AG04449 (cell line): ENCODE results near the gene PCBP3.

ENCODE experiments used
- CTCF ChIA-PET: fragments of 350-600 bp; formaldehyde crosslinking; extraction: SDS; loops from one replicate; lab custom pipeline; 2021; ENCODE audit warnings: antibody characterized with exemption; lab: Yijun Ruan, JAX
- POLR2A ChIA-PET: fragments of 400-600, 350-600 bp; formaldehyde crosslinking; extraction: SDS; loops from one replicate; lab custom pipeline; 2020; ENCODE audit warnings: antibody characterized with exemption, inconsistent platforms; lab: Yijun Ruan, JAX
- DNase-seq: peaks from one replicate; pipeline ENCODE4 v3.0.0-alpha.2; 2010; ENCODE audit warnings: low read depth, low spot score
- H3K4me3 ChIP-seq: 2 replicates; pipeline ENCODE4 v1.5.1; 2011; ENCODE audit warnings: low read depth, mild to moderate bottlenecking, control low read depth, low read length
- CTCF ChIP-seq: IDR thresholded peaks from one replicate; pipeline ENCODE4 v1.5.1; 2011; ENCODE audit warnings: mild to moderate bottlenecking, moderate library complexity, low read length, control low read depth, inconsistent platforms; ENCODE audit not compliant: insufficient read depth; ENCODE audit errors: missing control alignments

PCBP3 gene

DNA sequence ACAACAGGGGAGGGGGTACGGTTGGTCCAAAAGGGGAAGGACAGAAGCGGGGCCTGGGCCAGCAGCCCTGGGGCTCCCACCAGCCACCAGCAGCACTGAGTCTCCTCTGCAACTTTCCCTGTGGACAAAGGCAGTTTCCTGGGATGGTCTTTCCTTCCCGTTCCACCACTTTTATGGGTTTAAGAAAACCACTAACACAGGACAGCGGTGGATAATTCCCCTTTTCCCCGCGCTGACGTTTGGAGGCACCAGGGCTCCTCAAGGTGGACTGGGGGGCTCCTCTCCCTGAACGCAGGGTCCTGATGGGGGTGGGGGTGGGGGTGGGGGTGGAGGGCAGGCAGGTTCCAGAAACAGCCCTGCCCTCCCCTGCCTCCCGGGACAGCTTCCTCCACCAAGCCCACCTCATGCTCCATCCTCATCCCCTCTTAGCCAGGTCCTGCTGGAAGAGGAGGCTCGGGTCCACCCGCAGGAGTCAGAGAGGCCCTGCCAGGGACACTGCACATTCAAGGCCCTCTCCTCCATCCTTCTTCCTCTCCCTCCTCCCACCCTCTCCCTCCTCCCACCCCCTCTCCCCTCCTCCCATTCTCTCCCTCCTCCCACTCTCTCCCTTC lies 333.3 kb downstream of the PCBP3 start:
- no peak for DNase-seq
- ChIA-PET CTCF (no interaction called here), POLR2A (no interaction called here)
- no peak overlapping the region for H3K4me3 ChIP-seq
- no peak for TF ChIP-seq CTCF

DNA sequence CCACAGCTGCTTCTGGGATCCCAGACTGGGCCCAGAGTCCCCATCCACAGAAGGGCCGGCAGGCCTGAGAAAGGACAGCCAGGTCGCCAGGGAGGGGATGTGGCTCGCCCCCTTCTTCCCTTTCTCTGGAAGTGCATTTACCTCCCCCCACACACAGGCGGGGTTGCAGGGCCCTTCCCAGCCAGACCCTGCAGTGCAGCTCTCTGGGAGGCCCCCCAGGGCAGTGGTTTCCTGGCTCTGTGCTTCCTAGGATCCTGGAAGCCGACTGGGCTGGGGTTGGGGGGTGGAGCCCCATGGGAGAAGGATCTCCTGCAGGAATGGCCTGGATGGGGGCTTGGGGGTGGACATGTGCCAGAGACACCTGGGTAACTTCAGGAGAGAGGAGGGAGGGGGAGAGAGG lies 333.9 kb downstream of the PCBP3 start:
- POLR2A ChIA-PET: no interaction called here
- CTCF ChIA-PET: no interaction called here
- no peak for TF ChIP-seq CTCF
- no peak overlapping the region for H3K4me3 ChIP-seq
- no peak for DNase-seq

DNA sequence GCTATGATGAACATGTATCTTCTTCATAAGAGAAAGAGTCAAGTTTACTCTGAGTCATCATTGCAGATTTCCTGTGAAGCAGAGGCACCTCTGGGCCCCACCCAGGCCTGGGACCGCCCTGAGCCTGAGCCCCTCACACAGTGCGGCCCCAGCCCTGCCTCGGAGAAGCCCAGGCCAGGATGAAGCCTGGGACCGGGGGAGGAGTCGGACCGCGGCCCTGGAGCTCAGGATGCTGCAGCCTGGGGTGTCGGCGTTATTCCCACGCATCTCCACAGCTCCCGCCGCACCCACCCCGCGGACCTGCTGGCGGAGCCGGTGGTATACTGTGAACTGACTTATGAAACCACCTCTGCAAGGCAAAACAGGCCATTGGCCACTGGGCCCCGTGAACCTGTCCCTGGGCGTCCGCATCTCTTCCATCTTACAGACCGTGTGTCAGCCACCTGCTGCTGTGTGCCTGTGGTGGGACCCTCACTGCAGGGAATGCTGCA lies 335.7 kb downstream of the PCBP3 start:
- POLR2A ChIA-PET: interaction anchor here (0.6 to 0.8 kb wide), 2 partner anchors 70 to 118 kb away, joined by 3 to 5 read pairs; no protein-coding TSS in a partner anchor
- DNase-seq: no peak
- CTCF ChIA-PET: interaction anchor here (1.0 to 1.1 kb wide), 3 partner anchors 118 to 164 kb away, joined by 3 to 8 read pairs (median 3); no protein-coding TSS in a partner anchor
- no peak for TF ChIP-seq CTCF
- no peak overlapping the region for H3K4me3 ChIP-seq

GRCh38 chr21:45979651-45980050 lies 336.1 kb downstream of the PCBP3 start:
- ChIA-PET POLR2A (interaction anchor here (0.6 to 0.8 kb wide), 2 partner anchors 70 to 118 kb away, joined by 3 to 5 read pairs; no protein-coding TSS in a partner anchor), CTCF (interaction anchor here (0.9 to 1.1 kb wide), 2 partner anchors 8 to 163 kb away, joined by 3 read pairs; no protein-coding TSS in a partner anchor)
- TF ChIP-seq CTCF: no peak
- DNase-seq: no peak
- no peak overlapping the region for H3K4me3 ChIP-seq

- CTCF ChIA-PET: interaction anchor here (0.9 to 1.1 kb wide), 2 partner anchors 8 to 163 kb away, joined by 3 read pairs; no protein-coding TSS in a partner anchor
- TF ChIP-seq CTCF: no peak
- H3K4me3 ChIP-seq: no peak overlapping the region
- DNase-seq: no peak
- POLR2A ChIA-PET: no interaction called here
These were observed 336.7 kb downstream of the PCBP3 start for GRCh38 chr21:45980271-45980670.

DNA sequence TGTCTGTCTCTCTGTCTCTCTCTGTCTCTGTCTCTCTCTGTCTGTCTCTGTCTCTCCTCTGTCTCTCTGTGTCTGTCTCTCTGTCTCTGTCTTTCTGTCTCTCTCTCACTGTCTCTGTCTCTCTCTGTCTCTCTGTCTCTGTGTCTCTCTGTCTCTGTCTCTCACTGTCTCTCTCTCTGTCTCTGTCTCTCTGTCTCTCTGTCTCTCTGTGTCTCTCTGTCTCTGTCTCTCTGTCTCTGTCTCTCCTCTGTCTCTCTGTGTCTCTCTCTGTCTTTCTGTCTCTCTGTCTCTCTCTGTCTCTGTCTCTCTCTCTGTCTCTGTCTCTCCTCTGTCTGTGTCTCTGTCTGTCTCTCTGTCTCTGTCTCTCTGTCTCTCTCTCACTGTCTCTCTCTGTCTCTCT lies 337.2 kb downstream of the PCBP3 start:
- peak overlapping the region; percentile 58 for H3K4me3 ChIP-seq
- no peak for TF ChIP-seq CTCF
- DNase-seq: no peak
- POLR2A ChIA-PET: interaction anchor here (0.9 to 3.1 kb wide), 10 partner anchors 8 to 141 kb away, joined by 3 to 21 read pairs (median 7); no protein-coding TSS in a partner anchor
- CTCF ChIA-PET: interaction anchor here (0.9 to 1.3 kb wide), 4 partner anchors 8 to 162 kb away, joined by 3 to 5 read pairs (median 4); no protein-coding TSS in a partner anchor
